Activated naive CD4-positive, alpha-beta T cell treated with anti-CD3 and anti-CD28 coated beads for 36 hours (primary cell): ENCODE measurements around the gene SEC11A. TPM values are rescaled to one million over a fixed set of nuclear protein-coding genes. Genes with fewer than 3 reads are reported as not detected.

Source experiments
- CTCF ChIA-PET: fragments of 350-600 bp; sonication (Branson Sonifier 250); formaldehyde crosslinking; loops from one replicate; lab custom pipeline; 2021; ENCODE audit warnings: antibody characterized with exemption; lab: Charles Lee
- DNase-seq: peaks from one replicate; pipeline ENCODE4 v3.0.0-alpha.2; 2020
- H3K27ac Mint-ChIP-seq: one replicate; pipeline ENCODE4 v1.8.0; 2021; ENCODE audit warnings: mild to moderate bottlenecking, mixed read lengths
- H3K27me3 Mint-ChIP-seq: one replicate; pipeline ENCODE4 v1.8.0; 2021; ENCODE audit warnings: low read depth, mixed read lengths
- H3K36me3 Mint-ChIP-seq: one replicate; pipeline ENCODE4 v1.8.0; 2021; ENCODE audit warnings: low read depth, mixed read lengths
- H3K4me1 Mint-ChIP-seq: one replicate; pipeline ENCODE4 v1.8.0; 2021; ENCODE audit warnings: low read depth, mixed read lengths
- H3K4me3 Mint-ChIP-seq: one replicate; pipeline ENCODE4 v1.8.0; 2021; ENCODE audit warnings: mild to moderate bottlenecking, moderate library complexity, mixed read lengths
- H3K9me3 Mint-ChIP-seq: one replicate; pipeline ENCODE4 v1.8.0; 2021; ENCODE audit warnings: mixed read lengths
- intact Hi-C: fragments of 100-400 bp; cut with micrococcal nuclease; formaldehyde crosslinking; loops from one replicate; pipeline ENCODE4 v1.15.1; 2023
- total RNA-seq, 2 experiments: library from RNA; stranded (reverse); gene quantifications; one replicate each; pipeline ENCODE4 v1.2.3, GENCODE V29; 2021

Gene SEC11A
- total RNA-seq, 2 experiments from 2014 or later: 87.2 to 99.1 TPM

GRCh38 chr15:84634228-84634837 is 81.6 kb downstream of the SEC11A start:
- Mint-ChIP-seq H3K36me3 (peaks cover 10% of the 10 kb centered on the region), H3K9me3 (no peaks in the 10 kb centered on the region), H3K27me3 (no peaks in the 10 kb centered on the region), H3K4me3 (peak overlapping the region; percentile 69), H3K27ac (peak overlapping the region; percentile 76), H3K4me1 (peaks cover 46% of the 10 kb centered on the region)
- CTCF ChIA-PET: interaction anchor here (0.5 to 2.8 kb wide), 4 partner anchors 10 to 126 kb away, joined by 4 to 9 read pairs (median 6); no protein-coding TSS in a partner anchor
- intact Hi-C loops: no loop called here
- DNase-seq: no peak

GRCh38 chr15:84633311-84634227 is 82.4 kb downstream of the SEC11A start:
- peak; percentile 63 for DNase-seq
- CTCF ChIA-PET: interaction anchor here (1.6 to 2.8 kb wide), 2 partner anchors 35 to 46 kb away, joined by 6 to 9 read pairs; no protein-coding TSS in a partner anchor
- H3K4me3 Mint-ChIP-seq: peak overlapping the region; percentile 94
- peaks cover 6% of the 10 kb centered on the region for H3K36me3 Mint-ChIP-seq
- H3K27me3 Mint-ChIP-seq: no peaks in the 10 kb centered on the region
- H3K27ac Mint-ChIP-seq: peak overlapping the region; percentile 93
- H3K4me1 Mint-ChIP-seq: peaks cover 46% of the 10 kb centered on the region
- H3K9me3 Mint-ChIP-seq: no peaks in the 10 kb centered on the region
- intact Hi-C loops: loop anchor here (1.0 kb wide), 2 partner anchors 8 to 83 kb away; partner anchors contain the start of gene SEC11A

DNA sequence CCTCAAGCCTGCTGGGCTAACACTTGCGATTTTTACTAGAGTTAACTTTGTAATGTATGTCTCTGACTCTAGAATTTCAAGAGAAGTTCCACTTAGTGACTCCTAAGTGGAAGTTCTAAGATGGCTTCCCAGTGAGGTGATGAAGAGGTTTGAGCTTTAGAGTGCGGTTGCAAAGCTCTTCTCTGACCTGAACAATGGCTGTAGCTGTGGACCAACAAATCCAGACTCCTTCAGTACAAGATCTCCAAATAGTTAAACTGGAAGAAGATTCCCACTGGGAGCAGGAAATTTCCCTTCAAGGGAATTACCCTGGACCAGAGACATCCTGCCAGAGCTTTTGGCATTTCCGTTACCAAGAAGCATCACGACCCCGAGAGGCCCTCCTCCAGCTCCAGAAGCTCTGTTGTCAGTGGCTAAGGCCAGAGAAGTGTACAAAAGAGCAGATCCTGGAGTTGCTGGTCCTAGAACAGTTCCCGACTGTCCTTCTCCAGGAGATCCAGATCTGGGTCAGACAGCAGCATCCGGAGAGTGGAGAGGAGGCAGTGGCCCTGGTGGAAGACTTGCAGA is 84.2 kb downstream of the SEC11A start:
- peak overlapping the region; percentile 94 for H3K4me3 Mint-ChIP-seq
- H3K9me3 Mint-ChIP-seq: no peaks in the 10 kb centered on the region
- intact Hi-C loops: loop anchor here (1.0 kb wide), 4 partner anchors 23 to 350 kb away; partner anchors contain the start of genes PDE8A, WDR73 and ZNF592
- peaks cover 6% of the 10 kb centered on the region for H3K36me3 Mint-ChIP-seq
- no peak for DNase-seq
- H3K27me3 Mint-ChIP-seq: no peaks in the 10 kb centered on the region
- CTCF ChIA-PET: interaction anchor here (0.5 to 2.8 kb wide), 9 partner anchors 10 to 296 kb away, joined by 3 to 12 read pairs (median 4); partner anchors contain the start of genes WDR73 and ZSCAN2
- peak overlapping the region; percentile 88 for H3K27ac Mint-ChIP-seq
- peaks cover 37% of the 10 kb centered on the region for H3K4me1 Mint-ChIP-seq

DNA sequence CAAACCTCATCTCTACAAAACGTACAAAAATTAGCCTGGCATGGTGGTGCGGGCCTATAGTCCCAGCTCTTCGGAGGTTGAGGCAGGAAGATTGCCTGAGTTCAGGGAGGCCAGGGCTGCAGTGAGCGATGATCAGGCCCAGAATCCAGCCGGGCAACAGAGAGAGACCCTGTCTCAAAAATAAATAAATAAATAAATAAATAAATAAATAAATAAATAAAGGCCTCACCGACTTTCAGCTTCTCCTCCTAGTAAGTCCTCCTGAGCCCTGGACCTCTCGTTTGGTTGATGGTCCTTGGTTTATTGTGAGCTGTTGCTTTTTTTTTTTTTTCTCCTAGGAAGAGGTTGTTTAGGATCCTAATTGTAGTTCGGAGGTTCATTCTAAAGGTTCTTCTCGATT is 86.9 kb downstream of the SEC11A start:
- H3K27me3 Mint-ChIP-seq: no peaks in the 10 kb centered on the region
- CTCF ChIA-PET: no interaction called here
- H3K4me3 Mint-ChIP-seq: no peak overlapping the region
- intact Hi-C loops: no loop called here
- H3K27ac Mint-ChIP-seq: no peak overlapping the region
- H3K4me1 Mint-ChIP-seq: peaks cover 13% of the 10 kb centered on the region
- no peaks in the 10 kb centered on the region for H3K36me3 Mint-ChIP-seq
- no peak for DNase-seq
- no peaks in the 10 kb centered on the region for H3K9me3 Mint-ChIP-seq

- no peaks in the 10 kb centered on the region for H3K27me3 Mint-ChIP-seq
- no peak overlapping the region for H3K4me3 Mint-ChIP-seq
- CTCF ChIA-PET: interaction anchor here (1.2 kb wide), 1 partner anchor 39 kb away, joined by 3 read pairs; no protein-coding TSS in a partner anchor
- H3K4me1 Mint-ChIP-seq: no peaks in the 10 kb centered on the region
- intact Hi-C loops: no loop called here
- peaks cover 29% of the 10 kb centered on the region for H3K36me3 Mint-ChIP-seq
- H3K9me3 Mint-ChIP-seq: peaks cover 20% of the 10 kb centered on the region
- no peak for DNase-seq
- no peak overlapping the region for H3K27ac Mint-ChIP-seq
These were observed 90.8 kb downstream of the SEC11A start for GRCh38 chr15:84625123-84625522.

GRCh38 chr15:84624359-84624758 is 91.6 kb downstream of the SEC11A start:
- no peaks in the 10 kb centered on the region for H3K4me1 Mint-ChIP-seq
- H3K4me3 Mint-ChIP-seq: no peak overlapping the region
- no peak overlapping the region for H3K27ac Mint-ChIP-seq
- intact Hi-C loops: no loop called here
- no peak for DNase-seq
- H3K9me3 Mint-ChIP-seq: peaks cover 24% of the 10 kb centered on the region
- CTCF ChIA-PET: interaction anchor here (0.8 kb wide), 1 partner anchor 11 kb away, joined by 4 read pairs; no protein-coding TSS in a partner anchor
- H3K27me3 Mint-ChIP-seq: no peaks in the 10 kb centered on the region
- peaks cover 32% of the 10 kb centered on the region for H3K36me3 Mint-ChIP-seq

DNA sequence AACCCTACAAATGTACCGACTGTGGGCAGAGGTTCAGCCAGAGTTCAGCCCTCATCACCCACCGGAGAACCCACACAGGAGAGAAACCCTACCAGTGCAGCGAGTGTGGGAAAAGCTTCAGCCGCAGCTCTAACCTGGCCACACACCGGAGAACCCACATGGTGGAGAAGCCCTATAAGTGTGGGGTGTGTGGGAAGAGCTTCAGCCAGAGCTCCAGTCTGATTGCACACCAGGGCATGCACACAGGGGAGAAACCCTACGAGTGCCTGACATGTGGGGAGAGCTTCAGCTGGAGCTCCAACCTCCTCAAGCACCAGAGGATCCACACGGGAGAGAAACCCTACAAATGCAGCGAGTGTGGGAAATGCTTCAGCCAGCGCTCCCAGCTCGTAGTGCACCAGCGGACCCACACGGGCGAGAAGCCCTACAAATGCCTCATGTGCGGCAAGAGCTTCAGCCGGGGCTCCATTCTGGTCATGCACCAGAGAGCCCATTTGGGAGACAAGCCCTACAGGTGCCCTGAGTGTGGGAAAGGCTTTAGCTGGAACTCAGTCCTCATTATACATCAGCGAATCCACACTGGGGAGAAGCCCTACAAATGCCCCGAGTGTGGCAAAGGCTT is 94.5 kb downstream of the SEC11A start:
- Mint-ChIP-seq H3K4me1 (no peaks in the 10 kb centered on the region), H3K27ac (no peak overlapping the region), H3K4me3 (no peak overlapping the region), H3K27me3 (no peaks in the 10 kb centered on the region), H3K9me3 (peaks cover 25% of the 10 kb centered on the region), H3K36me3 (peaks cover 32% of the 10 kb centered on the region)
- intact Hi-C loops: no loop called here
- no peak for DNase-seq
- CTCF ChIA-PET: interaction anchor here (1.1 to 1.8 kb wide), 2 partner anchors 9 to 13 kb away, joined by 5 to 7 read pairs; no protein-coding TSS in a partner anchor

- H3K36me3 Mint-ChIP-seq: peaks cover 32% of the 10 kb centered on the region
- CTCF ChIA-PET: interaction anchor here (1.1 to 1.8 kb wide), 2 partner anchors 10 to 12 kb away, joined by 5 to 7 read pairs; no protein-coding TSS in a partner anchor
- DNase-seq: no peak
These were observed 95.3 kb downstream of the SEC11A start for GRCh38 chr15:84620626-84621025.

More at GRCh38 chr15:84620626-84621025, 95.3 kb downstream of the SEC11A start:
- Mint-ChIP-seq H3K27me3 (no peaks in the 10 kb centered on the region), H3K9me3 (peaks cover 25% of the 10 kb centered on the region), H3K4me3 (no peak overlapping the region), H3K4me1 (no peaks in the 10 kb centered on the region), H3K27ac (no peak overlapping the region)
- intact Hi-C loops: no loop called here

Other genes with a start within 250 kb of the SEC11A start
- gene ZSCAN2, start 115.1 kb downstream of the SEC11A start, total RNA-seq: 1 to 10 TPM; 5.3 to 5.6 TPM
- 1 to 10 TPM; 9.5 to 9.9 TPM for gene WDR73, start 61.9 kb downstream of the SEC11A start, total RNA-seq
- gene NMB, start 57.9 kb downstream of the SEC11A start, total RNA-seq: 1 to 10 TPM; 5.1 to 5.7 TPM
- gene ZNF592, start 32.5 kb upstream of the SEC11A start, total RNA-seq: 10 to 100 TPM; 24.2 to 24.3 TPM
- under 1 TPM; 0.02 to 0.05 TPM for gene ALPK3, start 101.2 kb upstream of the SEC11A start, total RNA-seq
- gene SLC28A1, start 168.5 kb upstream of the SEC11A start, total RNA-seq: not detected